ENCODE data around the gene SMC2.

SMC2 gene

DNA sequence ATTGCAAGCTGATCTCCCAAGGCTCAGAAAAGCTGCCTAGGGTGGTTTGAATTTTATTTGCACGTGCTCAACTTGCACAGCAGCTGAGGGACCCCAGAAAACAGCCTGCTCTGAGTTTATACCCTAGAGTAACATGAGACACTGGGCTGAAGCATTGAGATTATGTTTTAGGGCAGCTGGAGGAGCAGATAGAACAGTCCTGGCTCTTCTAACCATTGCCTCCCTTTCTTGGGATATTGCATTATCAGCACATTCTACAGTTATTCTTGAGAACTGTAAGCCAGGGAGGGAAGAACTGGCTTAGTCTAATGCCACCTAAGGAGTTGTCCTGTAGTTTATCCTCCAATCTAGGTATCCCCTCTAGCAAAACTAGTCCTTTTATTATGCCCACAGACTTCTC is 10.3 kb downstream of the SMC2 start:
- no peak overlapping the region for H3K4me3 ChIP-seq (ENCODE audit: low read length)
- H3K79me2 ChIP-seq (ENCODE audit: control insufficient read depth, low read length) = peaks cover under 1% of the 10 kb centered on the region; the same call in 1 of the 2 replicates
- H3K4me1 ChIP-seq (ENCODE audit: control insufficient read depth, low read length) = no peaks in the 10 kb centered on the region
- H3K9me2 ChIP-seq (replicated peaks; ENCODE audit: control insufficient read depth, low read length) = no peaks in the 10 kb centered on the region
- no peaks in the 10 kb centered on the region for H3K27me3 ChIP-seq (ENCODE audit: control insufficient read depth, low read length)
- H3K4me2 ChIP-seq (ENCODE audit: low read length) = no peak overlapping the region
- no peaks in the 10 kb centered on the region for H4K20me1 ChIP-seq (ENCODE audit: control insufficient read depth, insufficient read depth, low read depth, low read length)
- H3F3A ChIP-seq (ENCODE audit: control insufficient read depth, insufficient read depth) = no peaks in the 10 kb centered on the region
- TF ChIP-seq EZH2phosphoT487 (IDR thresholded peaks at IDR 0.05; ENCODE audit: borderline replicate concordance, low read length) = no peak
- TF ChIP-seq, protein P1, sequence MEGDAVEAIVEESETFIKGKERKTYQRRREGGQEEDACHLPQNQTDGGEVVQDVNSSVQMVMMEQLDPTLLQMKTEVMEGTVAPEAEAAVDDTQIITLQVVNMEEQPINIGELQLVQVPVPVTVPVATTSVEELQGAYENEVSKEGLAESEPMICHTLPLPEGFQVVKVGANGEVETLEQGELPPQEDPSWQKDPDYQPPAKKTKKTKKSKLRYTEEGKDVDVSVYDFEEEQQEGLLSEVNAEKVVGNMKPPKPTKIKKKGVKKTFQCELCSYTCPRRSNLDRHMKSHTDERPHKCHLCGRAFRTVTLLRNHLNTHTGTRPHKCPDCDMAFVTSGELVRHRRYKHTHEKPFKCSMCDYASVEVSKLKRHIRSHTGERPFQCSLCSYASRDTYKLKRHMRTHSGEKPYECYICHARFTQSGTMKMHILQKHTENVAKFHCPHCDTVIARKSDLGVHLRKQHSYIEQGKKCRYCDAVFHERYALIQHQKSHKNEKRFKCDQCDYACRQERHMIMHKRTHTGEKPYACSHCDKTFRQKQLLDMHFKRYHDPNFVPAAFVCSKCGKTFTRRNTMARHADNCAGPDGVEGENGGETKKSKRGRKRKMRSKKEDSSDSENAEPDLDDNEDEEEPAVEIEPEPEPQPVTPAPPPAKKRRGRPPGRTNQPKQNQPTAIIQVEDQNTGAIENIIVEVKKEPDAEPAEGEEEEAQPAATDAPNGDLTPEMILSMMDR (IDR thresholded peaks at IDR 0.05; ENCODE audit: low read depth, low read length, poor library complexity, severe bottlenecking) = no peak
- no peak overlapping the region for H3K27ac ChIP-seq (ENCODE audit: low read depth, low read length)
- no peaks in the 10 kb centered on the region for H3K9me3 ChIP-seq (ENCODE audit: control insufficient read depth, insufficient read depth, low read length)
- H3K36me3 ChIP-seq (ENCODE audit: control insufficient read depth, low read length) = peaks cover 97% of the 10 kb centered on the region

DNA sequence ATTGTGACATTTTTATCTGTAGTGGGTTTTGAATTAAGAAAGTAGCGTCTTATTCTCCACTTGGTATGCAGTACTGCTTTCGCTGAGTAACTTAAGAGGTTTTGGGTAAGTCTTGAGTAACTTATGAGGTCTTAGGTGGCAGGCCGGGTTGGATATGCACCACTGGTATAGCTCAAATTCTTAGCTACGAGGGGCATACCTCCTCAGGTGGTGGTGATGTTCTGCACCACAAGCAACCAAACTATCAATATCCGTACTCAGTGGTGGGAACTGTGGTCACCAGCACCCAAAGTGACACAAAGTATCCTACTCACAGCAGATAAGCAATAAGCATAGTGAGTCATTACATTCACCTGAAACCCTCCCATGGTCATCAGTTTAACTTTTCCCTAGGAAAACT is 13.7 kb downstream of the SMC2 start:
- no peak overlapping the region for H3K4me2 ChIP-seq (ENCODE audit: low read length)

DNA sequence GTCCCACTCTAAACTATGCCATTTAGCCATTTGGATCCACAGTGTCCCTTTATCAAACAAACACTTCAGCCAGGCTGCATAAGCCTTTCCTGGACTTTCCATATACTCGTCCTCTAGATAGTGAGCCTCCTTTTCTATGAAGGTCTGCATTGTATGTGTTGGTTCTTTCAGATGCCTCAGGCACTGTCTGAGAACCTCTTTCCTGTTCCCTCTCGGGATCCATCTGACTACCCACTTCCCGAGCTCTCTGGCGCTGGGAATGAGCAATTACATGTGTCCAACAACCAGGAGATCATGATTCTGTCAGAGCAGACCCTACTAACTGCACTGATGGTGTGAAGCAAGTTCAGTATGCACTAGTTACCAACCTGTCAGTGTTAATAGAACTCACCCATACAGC is 14.2 kb downstream of the SMC2 start:
- no peak overlapping the region for H3K4me2 ChIP-seq (ENCODE audit: low read length)
- no peaks in the 10 kb centered on the region for H3F3A ChIP-seq (ENCODE audit: control insufficient read depth, insufficient read depth)
- no peaks in the 10 kb centered on the region for H4K20me1 ChIP-seq (ENCODE audit: control insufficient read depth, insufficient read depth, low read depth, low read length)
- H3K27me3 ChIP-seq (ENCODE audit: control insufficient read depth, low read length) = no peaks in the 10 kb centered on the region
- H3K4me1 ChIP-seq (ENCODE audit: control insufficient read depth, low read length) = no peaks in the 10 kb centered on the region
- no peak overlapping the region for H3K27ac ChIP-seq (ENCODE audit: low read depth, low read length)
- no peak overlapping the region for H3K4me3 ChIP-seq (ENCODE audit: low read length)
- TF ChIP-seq, protein P1 (IDR thresholded peaks at IDR 0.05; ENCODE audit: low read depth, low read length, poor library complexity, severe bottlenecking) = no peak
- no peak for TF ChIP-seq EZH2phosphoT487 (IDR thresholded peaks at IDR 0.05; ENCODE audit: borderline replicate concordance, low read length)
- no peaks in the 10 kb centered on the region for H3K9me2 ChIP-seq (replicated peaks; ENCODE audit: control insufficient read depth, low read length)
- H3K9me3 ChIP-seq (ENCODE audit: control insufficient read depth, insufficient read depth, low read length) = no peaks in the 10 kb centered on the region
- H3K79me2 ChIP-seq (ENCODE audit: control insufficient read depth, low read length) = no peaks in the 10 kb centered on the region
- H3K36me3 ChIP-seq (ENCODE audit: control insufficient read depth, low read length) = peaks cover 95% of the 10 kb centered on the region

More for the DNA sequence above, 13.7 kb downstream of the SMC2 start:
- H3K9me2 ChIP-seq (replicated peaks; ENCODE audit: control insufficient read depth, low read length) = no peaks in the 10 kb centered on the region
- H3K9me3 ChIP-seq (ENCODE audit: control insufficient read depth, insufficient read depth, low read length) = no peaks in the 10 kb centered on the region
- no peaks in the 10 kb centered on the region for H3K4me1 ChIP-seq (ENCODE audit: control insufficient read depth, low read length)
- H3K27ac ChIP-seq (ENCODE audit: low read depth, low read length) = no peak overlapping the region
- H3K4me3 ChIP-seq (ENCODE audit: low read length) = no peak overlapping the region
- H4K20me1 ChIP-seq (ENCODE audit: control insufficient read depth, insufficient read depth, low read depth, low read length) = no peaks in the 10 kb centered on the region
- H3F3A ChIP-seq (ENCODE audit: control insufficient read depth, insufficient read depth) = no peaks in the 10 kb centered on the region
- H3K36me3 ChIP-seq (ENCODE audit: control insufficient read depth, low read length) = peaks cover 95% of the 10 kb centered on the region
- H3K79me2 ChIP-seq (ENCODE audit: control insufficient read depth, low read length) = no peaks in the 10 kb centered on the region
- H3K27me3 ChIP-seq (ENCODE audit: control insufficient read depth, low read length) = no peaks in the 10 kb centered on the region
- TF ChIP-seq EZH2phosphoT487 (IDR thresholded peaks at IDR 0.05; ENCODE audit: borderline replicate concordance, low read length) = no peak
- TF ChIP-seq, protein P1 (IDR thresholded peaks at IDR 0.05; ENCODE audit: low read depth, low read length, poor library complexity, severe bottlenecking) = no peak
